KMS-11 (cell line): ENCODE data around the gene PLXND1.
A peak's percentile ranks its signal among the peaks of the same experiment; 100 is the strongest.

ENCODE experiments used
- H2AFZ ChIP-seq: fragments of 200-600 bp; sonication (generic); 2 replicates; pipeline ENCODE4 v1.6.1; 2016; ENCODE audit warnings: antibody characterized with exemption, mixed run types, low read depth
- H3K27ac ChIP-seq: fragments of 200-600 bp; sonication (generic); 2 replicates; pipeline ENCODE4 v1.6.1; 2016; ENCODE audit warnings: mild to moderate bottlenecking, mixed run types
- H3K27me3 ChIP-seq: fragments of 200-600 bp; sonication (generic); 2 replicates; pipeline ENCODE4 v1.6.1; 2017; ENCODE audit warnings: mild to moderate bottlenecking, low read depth, mixed run types, moderate library complexity; ENCODE audit not compliant: insufficient read depth
- H3K36me3 ChIP-seq: fragments of 200-600 bp; sonication (generic); 2 replicates; pipeline ENCODE4 v1.6.1; 2017; ENCODE audit warnings: mild to moderate bottlenecking, mixed run types; ENCODE audit not compliant: insufficient read depth
- H3K4me1 ChIP-seq: fragments of 200-600 bp; sonication (generic); 2 replicates; pipeline ENCODE4 v1.6.1; 2016; ENCODE audit warnings: mild to moderate bottlenecking, low read depth, mixed run types; ENCODE audit not compliant: poor library complexity, severe bottlenecking
- H3K4me2 ChIP-seq: fragments of 200-600 bp; sonication (generic); 2 replicates; pipeline ENCODE4 v1.7.0; 2016; ENCODE audit warnings: mild to moderate bottlenecking, mixed run types
- H3K4me3 ChIP-seq: fragments of 200-600 bp; sonication (generic); IDR thresholded peaks from 2 replicates; pipeline ENCODE4 v1.6.1; 2017; ENCODE audit warnings: low read depth, low read length, mixed read lengths; ENCODE audit not compliant: insufficient read depth
- H3K79me2 ChIP-seq: fragments of 200-600 bp; sonication (generic); 2 replicates; pipeline ENCODE4 v1.6.1; 2016; ENCODE audit warnings: low read depth, mixed run types; ENCODE audit not compliant: insufficient read depth
- H3K9ac ChIP-seq: fragments of 200-600 bp; sonication (generic); 2 replicates; pipeline ENCODE4 v1.6.1; 2016; ENCODE audit warnings: mild to moderate bottlenecking, mixed run types
- H4K20me1 ChIP-seq: fragments of 200-600 bp; sonication (generic); 2 replicates; pipeline ENCODE4 v1.6.1; 2016; ENCODE audit warnings: mild to moderate bottlenecking, mixed run types; ENCODE audit not compliant: insufficient read depth
- TF ChIP-seq, protein P1 (sequence below): fragments of 200-600 bp; sonication (generic); conservative IDR thresholded peaks from 2 replicates; pipeline ENCODE4 v1.6.1; 2017; ENCODE audit warnings: low read depth, mild to moderate bottlenecking, antibody characterized with exemption, low read length, moderate library complexity, mixed read lengths

Gene PLXND1, protein sequence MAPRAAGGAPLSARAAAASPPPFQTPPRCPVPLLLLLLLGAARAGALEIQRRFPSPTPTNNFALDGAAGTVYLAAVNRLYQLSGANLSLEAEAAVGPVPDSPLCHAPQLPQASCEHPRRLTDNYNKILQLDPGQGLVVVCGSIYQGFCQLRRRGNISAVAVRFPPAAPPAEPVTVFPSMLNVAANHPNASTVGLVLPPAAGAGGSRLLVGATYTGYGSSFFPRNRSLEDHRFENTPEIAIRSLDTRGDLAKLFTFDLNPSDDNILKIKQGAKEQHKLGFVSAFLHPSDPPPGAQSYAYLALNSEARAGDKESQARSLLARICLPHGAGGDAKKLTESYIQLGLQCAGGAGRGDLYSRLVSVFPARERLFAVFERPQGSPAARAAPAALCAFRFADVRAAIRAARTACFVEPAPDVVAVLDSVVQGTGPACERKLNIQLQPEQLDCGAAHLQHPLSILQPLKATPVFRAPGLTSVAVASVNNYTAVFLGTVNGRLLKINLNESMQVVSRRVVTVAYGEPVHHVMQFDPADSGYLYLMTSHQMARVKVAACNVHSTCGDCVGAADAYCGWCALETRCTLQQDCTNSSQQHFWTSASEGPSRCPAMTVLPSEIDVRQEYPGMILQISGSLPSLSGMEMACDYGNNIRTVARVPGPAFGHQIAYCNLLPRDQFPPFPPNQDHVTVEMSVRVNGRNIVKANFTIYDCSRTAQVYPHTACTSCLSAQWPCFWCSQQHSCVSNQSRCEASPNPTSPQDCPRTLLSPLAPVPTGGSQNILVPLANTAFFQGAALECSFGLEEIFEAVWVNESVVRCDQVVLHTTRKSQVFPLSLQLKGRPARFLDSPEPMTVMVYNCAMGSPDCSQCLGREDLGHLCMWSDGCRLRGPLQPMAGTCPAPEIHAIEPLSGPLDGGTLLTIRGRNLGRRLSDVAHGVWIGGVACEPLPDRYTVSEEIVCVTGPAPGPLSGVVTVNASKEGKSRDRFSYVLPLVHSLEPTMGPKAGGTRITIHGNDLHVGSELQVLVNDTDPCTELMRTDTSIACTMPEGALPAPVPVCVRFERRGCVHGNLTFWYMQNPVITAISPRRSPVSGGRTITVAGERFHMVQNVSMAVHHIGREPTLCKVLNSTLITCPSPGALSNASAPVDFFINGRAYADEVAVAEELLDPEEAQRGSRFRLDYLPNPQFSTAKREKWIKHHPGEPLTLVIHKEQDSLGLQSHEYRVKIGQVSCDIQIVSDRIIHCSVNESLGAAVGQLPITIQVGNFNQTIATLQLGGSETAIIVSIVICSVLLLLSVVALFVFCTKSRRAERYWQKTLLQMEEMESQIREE (N-terminal part only)

DNA sequence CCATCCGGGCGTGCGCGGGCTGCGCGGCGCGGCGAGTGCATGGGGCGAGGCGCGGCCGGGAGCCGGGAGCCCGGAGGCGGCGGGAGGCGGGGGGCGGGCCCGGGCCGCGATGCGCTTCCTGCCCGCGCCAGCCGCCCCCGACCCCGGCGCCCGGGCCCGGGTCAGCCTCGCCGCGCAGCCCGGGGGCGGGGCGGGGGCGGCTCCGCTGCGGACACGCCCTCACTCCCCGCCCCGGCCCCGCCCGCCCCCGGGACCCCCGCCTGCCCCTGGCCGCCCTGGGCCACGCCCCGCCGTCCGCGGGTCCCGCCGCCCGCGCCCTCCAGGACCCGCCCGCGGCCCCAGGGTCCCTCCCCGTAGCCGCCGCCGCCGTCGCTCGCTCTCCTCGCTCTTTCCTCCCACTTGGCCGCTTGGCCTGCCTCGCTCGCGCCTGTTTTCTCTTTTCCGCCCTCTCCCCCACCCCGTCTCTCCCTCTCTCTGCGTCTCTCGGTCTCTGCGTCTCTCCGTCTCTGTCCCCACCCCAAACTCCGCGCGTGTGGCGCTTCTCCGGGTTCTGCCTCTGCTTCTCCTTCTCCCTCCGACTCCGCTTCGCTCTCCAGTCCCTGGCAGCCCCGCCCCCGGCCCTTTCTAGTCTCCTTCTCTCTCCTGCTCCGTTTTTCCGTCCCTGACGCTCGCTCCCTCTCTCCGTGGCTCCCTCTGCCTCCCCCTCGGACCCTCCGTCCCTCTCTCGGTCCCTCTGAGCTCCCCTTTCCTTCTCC lies at the start of gene PLXND1:
Gene PLXND1, minus strand, starts transcription at position 41 of the 755 bp plus-strand sequence. Its CDS starts 37 bp downstream, at position 4.
- no peak within 1 kb of the TSS for H3K4me3 ChIP-seq
- TF ChIP-seq, protein P1, sequence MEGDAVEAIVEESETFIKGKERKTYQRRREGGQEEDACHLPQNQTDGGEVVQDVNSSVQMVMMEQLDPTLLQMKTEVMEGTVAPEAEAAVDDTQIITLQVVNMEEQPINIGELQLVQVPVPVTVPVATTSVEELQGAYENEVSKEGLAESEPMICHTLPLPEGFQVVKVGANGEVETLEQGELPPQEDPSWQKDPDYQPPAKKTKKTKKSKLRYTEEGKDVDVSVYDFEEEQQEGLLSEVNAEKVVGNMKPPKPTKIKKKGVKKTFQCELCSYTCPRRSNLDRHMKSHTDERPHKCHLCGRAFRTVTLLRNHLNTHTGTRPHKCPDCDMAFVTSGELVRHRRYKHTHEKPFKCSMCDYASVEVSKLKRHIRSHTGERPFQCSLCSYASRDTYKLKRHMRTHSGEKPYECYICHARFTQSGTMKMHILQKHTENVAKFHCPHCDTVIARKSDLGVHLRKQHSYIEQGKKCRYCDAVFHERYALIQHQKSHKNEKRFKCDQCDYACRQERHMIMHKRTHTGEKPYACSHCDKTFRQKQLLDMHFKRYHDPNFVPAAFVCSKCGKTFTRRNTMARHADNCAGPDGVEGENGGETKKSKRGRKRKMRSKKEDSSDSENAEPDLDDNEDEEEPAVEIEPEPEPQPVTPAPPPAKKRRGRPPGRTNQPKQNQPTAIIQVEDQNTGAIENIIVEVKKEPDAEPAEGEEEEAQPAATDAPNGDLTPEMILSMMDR, result no peak
- peaks cover 10% of the 10 kb centered on the region; the same call in 1 of the 2 replicates for H3K27me3 ChIP-seq
- no peak within 1 kb of the TSS for H3K27ac ChIP-seq
- peak within 1 kb of the TSS; percentile 92 for H3K4me2 ChIP-seq
- H3K36me3 ChIP-seq, result no peaks in the 10 kb centered on the region
- H3K79me2 ChIP-seq, result no peaks in the 10 kb centered on the region
- H3K4me1 ChIP-seq, result peaks cover 14% of the 10 kb centered on the region
- H2AFZ ChIP-seq, result peak within 1 kb of the TSS; percentile 96
- H4K20me1 ChIP-seq, result no peaks in the 10 kb centered on the region
- peak within 1 kb of the TSS; percentile 68; the same call in 1 of the 2 replicates for H3K9ac ChIP-seq

DNA sequence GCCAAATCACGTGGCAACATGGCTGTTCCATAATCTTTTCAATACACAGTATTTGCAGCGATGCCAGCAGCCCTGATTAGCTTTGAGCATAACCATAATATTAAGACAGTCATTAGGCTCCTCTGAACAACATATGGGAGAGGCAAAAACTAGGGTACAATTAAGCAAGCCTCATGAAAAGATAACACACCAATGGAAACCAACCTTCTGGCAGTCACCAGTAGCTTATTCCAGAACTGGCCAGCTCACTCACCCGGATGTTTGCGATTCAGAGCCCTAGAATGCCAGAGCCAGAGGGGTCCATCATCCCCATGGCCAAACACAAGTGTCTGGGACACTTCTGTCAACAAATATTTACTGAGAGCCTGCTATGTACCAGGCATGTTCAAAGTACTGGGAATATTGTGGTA lies 48.8 kb upstream of the PLXND1 start:
- Histone ChIP-seq H3K4me3 (no peak overlapping the region), H3K4me1 (peaks cover 17% of the 10 kb centered on the region), H3K27me3 (no peaks in the 10 kb centered on the region), H4K20me1 (no peaks in the 10 kb centered on the region), H3K9ac (no peak overlapping the region), H2AFZ (no peak overlapping the region), H3K4me2 (no peak overlapping the region), H3K36me3 (no peaks in the 10 kb centered on the region), H3K27ac (no peak overlapping the region), H3K79me2 (no peaks in the 10 kb centered on the region)
- TF ChIP-seq, protein P1, result no peak

- H3K36me3 ChIP-seq, result no peaks in the 10 kb centered on the region
- no peak overlapping the region for H2AFZ ChIP-seq
- H3K27ac ChIP-seq, result no peak overlapping the region
- no peaks in the 10 kb centered on the region for H4K20me1 ChIP-seq
- H3K27me3 ChIP-seq, result no peaks in the 10 kb centered on the region
- no peaks in the 10 kb centered on the region for H3K79me2 ChIP-seq
- no peak overlapping the region for H3K4me3 ChIP-seq
- H3K4me1 ChIP-seq, result peaks cover 17% of the 10 kb centered on the region
- TF ChIP-seq, protein P1, result no peak
- H3K4me2 ChIP-seq, result no peak overlapping the region
- no peak overlapping the region for H3K9ac ChIP-seq
Measured at GRCh38 chr3:129654131-129654530, 47.7 kb upstream of the PLXND1 start.

DNA sequence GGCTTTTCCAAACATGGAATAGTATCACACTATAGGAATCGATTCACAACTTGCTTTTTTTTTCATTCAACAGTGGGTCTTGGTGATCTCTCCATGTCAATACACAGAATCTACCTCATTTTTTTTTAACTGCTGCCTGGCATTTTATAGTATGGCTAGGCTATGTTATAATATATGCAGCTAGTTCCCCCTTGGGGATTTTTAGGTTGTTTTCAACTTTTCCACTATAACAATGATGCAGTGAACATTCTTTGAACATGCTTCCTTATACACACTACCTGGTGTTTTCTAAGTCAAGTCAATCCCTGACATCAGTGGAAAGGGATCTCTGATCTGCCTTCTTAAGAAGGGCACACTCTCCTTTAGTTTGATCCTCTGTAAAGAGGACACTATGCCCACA lies 46.5 kb upstream of the PLXND1 start:
- Histone ChIP-seq H3K27me3 (no peaks in the 10 kb centered on the region), H3K4me3 (no peak overlapping the region), H3K9ac (no peak overlapping the region), H2AFZ (no peak overlapping the region), H3K4me1 (peaks cover 13% of the 10 kb centered on the region), H3K36me3 (no peaks in the 10 kb centered on the region), H4K20me1 (no peaks in the 10 kb centered on the region), H3K79me2 (no peaks in the 10 kb centered on the region), H3K27ac (no peak overlapping the region), H3K4me2 (no peak overlapping the region)
- TF ChIP-seq, protein P1, result no peak
